H1 (cell line): Measurements from ENCODE around the gene GLTP. TPM values are rescaled to one million over a fixed set of nuclear protein-coding genes. Genes with fewer than 3 reads are reported as not detected.

ENCODE experiments used
- CTCF ChIA-PET: fragments of 300-600 bp; sonication (Branson Sonifier 250); formaldehyde crosslinking; loops from one replicate; lab custom pipeline; 2021; ENCODE audit not compliant: partially characterized antibody; lab: Charles Lee
- POLR2A ChIA-PET: fragments of 300-600 bp; sonication (Branson Sonifier 250); formaldehyde crosslinking; loops from one replicate; lab custom pipeline; 2021; ENCODE audit warnings: inconsistent platforms; ENCODE audit not compliant: partially characterized antibody; lab: Charles Lee
- DNase-seq, 2 experiments: peaks; one replicate each; pipeline versions ENCODE4 v3.0.0 to v3.0.0-alpha.2; 2010 to 2022; ENCODE audit warnings: low spot score in 2 of 2, low read depth in 1 of 2, mixed read lengths in 1 of 2
- FAIRE-seq: peaks from 2 replicates; lab custom pipeline; 2011; peaks lifted over from hg19 to GRCh38; lab: Jason Lieb, UNC
- H2AFZ ChIP-seq: 2 replicates; pipeline ENCODE4 v1.8.1; 2012; ENCODE audit warnings: low read length, inconsistent platforms
- H2AK5ac ChIP-seq: 2 replicates; pipeline ENCODE4 v1.6.1; 2013; ENCODE audit warnings: low read depth, low read length
- H2BK120ac ChIP-seq: replicated peaks from 2 replicates; pipeline ENCODE3; 2013; ENCODE audit warnings: low read depth, low read length, inconsistent platforms
- H2BK12ac ChIP-seq: 2 replicates; pipeline ENCODE4 v1.6.1; 2013; ENCODE audit warnings: low read depth, low read length
- H2BK15ac ChIP-seq: 2 replicates; pipeline ENCODE4 v1.6.1; 2013; ENCODE audit warnings: low read length
- H2BK20ac ChIP-seq: 2 replicates; pipeline ENCODE4 v1.6.1; 2013; ENCODE audit warnings: low read length
- H2BK5ac ChIP-seq: 2 replicates; pipeline ENCODE4 v1.6.1; 2013; ENCODE audit warnings: low read depth, low read length
- H3K14ac ChIP-seq: 2 replicates; pipeline ENCODE4 v1.6.1; 2013; ENCODE audit warnings: inconsistent platforms; ENCODE audit not compliant: insufficient read length
- H3K18ac ChIP-seq: 2 replicates; pipeline ENCODE4 v1.6.1; 2013; ENCODE audit warnings: low read length; ENCODE audit errors: extremely low read depth
- H3K23ac ChIP-seq: 2 replicates; pipeline ENCODE4 v1.6.1; 2013; ENCODE audit warnings: inconsistent platforms; ENCODE audit not compliant: insufficient read length
- H3K23me2 ChIP-seq: 2 replicates; pipeline ENCODE4 v1.6.1; 2013; ENCODE audit warnings: low read depth, low read length
- H3K27ac ChIP-seq: 2 replicates; pipeline ENCODE4 v1.6.1; 2011; ENCODE audit warnings: low read depth, low read length, inconsistent platforms
- H3K27me3 ChIP-seq, 4 experiments: replicated peaks in 1 of 4; 1 replicate in 1 of 4; 2 replicates in 3 of 4; pipeline versions ENCODE4 v1.6.1 to v1.8.1; 2011 to 2013; ENCODE audit warnings: low read length in 3 of 4, mild to moderate bottlenecking in 3 of 4, inconsistent platforms in 2 of 4, mixed read lengths in 2 of 4, moderate library complexity in 1 of 4; ENCODE audit not compliant: control insufficient read depth in 3 of 4, insufficient read depth in 3 of 4; ENCODE audit errors: extremely low read depth in 1 of 4
- H3K36me3 ChIP-seq, 4 experiments: 2 replicates each; pipeline versions ENCODE4 v1.6.1 to v1.8.1; 2011 to 2013; ENCODE audit warnings: mild to moderate bottlenecking in 4 of 4, low read length in 3 of 4, moderate library complexity in 2 of 4, control low read depth in 1 of 4, inconsistent platforms in 1 of 4; ENCODE audit not compliant: insufficient read depth in 4 of 4, control insufficient read depth in 2 of 4
- H3K4ac ChIP-seq: replicated peaks from 2 replicates; pipeline ENCODE3; 2013; ENCODE audit warnings: low read length, low read depth, mixed read lengths, inconsistent platforms; ENCODE audit not compliant: insufficient read length
- H3K4me1 ChIP-seq, 4 experiments: replicated peaks in 1 of 4; 1 replicate in 1 of 4; 2 replicates in 3 of 4; pipeline versions ENCODE4 v1.6.1 to v1.8.1; 2011 to 2013; ENCODE audit warnings: low read length in 3 of 4, inconsistent platforms in 2 of 4, mixed read lengths in 1 of 4; ENCODE audit not compliant: insufficient read depth in 4 of 4, control insufficient read depth in 3 of 4
- H3K4me2 ChIP-seq, 2 experiments: 2 replicates each; pipeline versions ENCODE4 v1.6.1 to v1.8.1; 2011 to 2013; ENCODE audit warnings: low read depth in 2 of 2, low read length in 2 of 2, control low read depth in 1 of 2, inconsistent platforms in 1 of 2, mild to moderate bottlenecking in 1 of 2; ENCODE audit not compliant: insufficient read depth in 1 of 2
- H3K4me3 ChIP-seq, 4 experiments: fragments of 200-600, 300-600 bp in 1 of 4; sonication (generic), shearing (Covaris generic), sonication (Bioruptor Twin) in 1 of 4; 2 replicates each; pipeline versions ENCODE4 v1.5.1 to v1.8.1; 2011 to 2016; ENCODE audit warnings: low read length in 4 of 4, low read depth in 3 of 4, control low read depth in 2 of 4, inconsistent platforms in 2 of 4, mild to moderate bottlenecking in 2 of 4, mixed read lengths in 1 of 4, moderate library complexity in 1 of 4; ENCODE audit not compliant: insufficient read depth in 2 of 4; ENCODE audit errors: extremely low read depth in 1 of 4
- H3K56ac ChIP-seq: replicated peaks from 2 replicates; pipeline ENCODE3; 2013; ENCODE audit warnings: low read depth, mild to moderate bottlenecking, mixed read lengths, low read length, inconsistent platforms; ENCODE audit not compliant: insufficient read length
- H3K79me1 ChIP-seq: 2 replicates; pipeline ENCODE4 v1.6.1; 2013; ENCODE audit warnings: low read depth, low read length, control low read depth
- H3K79me2 ChIP-seq, 2 experiments: 2 replicates each; pipeline versions ENCODE4 v1.6.1 to v1.8.1; 2012 to 2013; ENCODE audit warnings: low read length in 2 of 2, mild to moderate bottlenecking in 2 of 2, inconsistent platforms in 1 of 2; ENCODE audit not compliant: insufficient read depth in 2 of 2, control insufficient read depth in 1 of 2
- H3K9ac ChIP-seq, 4 experiments: replicated peaks in 1 of 4; 1 replicate in 1 of 4; 2 replicates in 3 of 4; pipeline versions ENCODE4 v1.6.1 to v1.8.1; 2011 to 2013; ENCODE audit warnings: low read depth in 3 of 4, low read length in 3 of 4, control low read depth in 2 of 4, mild to moderate bottlenecking in 2 of 4, moderate library complexity in 2 of 4, inconsistent platforms in 1 of 4; ENCODE audit errors: extremely low read depth in 1 of 4
- H3K9me3 ChIP-seq, 2 experiments: 2 replicates each; pipeline versions ENCODE4 v1.6.1 to v1.8.1; 2012 to 2013; ENCODE audit warnings: mild to moderate bottlenecking in 2 of 2, moderate library complexity in 2 of 2, control low read depth in 1 of 2, inconsistent platforms in 1 of 2, low read depth in 1 of 2, low read length in 1 of 2, mixed read lengths in 1 of 2; ENCODE audit not compliant: insufficient read depth in 2 of 2
- H4K20me1 ChIP-seq, 2 experiments: replicated peaks in 1 of 2; 2 replicates each; pipeline versions ENCODE3 to v1.8.1; 2011 to 2013; ENCODE audit warnings: inconsistent platforms in 2 of 2, low read length in 2 of 2, mild to moderate bottlenecking in 1 of 2; ENCODE audit not compliant: insufficient read depth in 2 of 2, control insufficient read depth in 1 of 2
- H4K5ac ChIP-seq: 2 replicates; pipeline ENCODE4 v1.6.1; 2013; ENCODE audit warnings: low read length, low read depth, mixed read lengths, inconsistent platforms; ENCODE audit not compliant: insufficient read length
- H4K8ac ChIP-seq: 2 replicates; pipeline ENCODE4 v1.8.0; 2013; ENCODE audit warnings: mild to moderate bottlenecking, moderate library complexity, low read length, inconsistent platforms; ENCODE audit not compliant: insufficient read depth; ENCODE audit errors: extremely low read depth
- H4K91ac ChIP-seq: replicated peaks from 2 replicates; pipeline ENCODE3; 2013; ENCODE audit warnings: low read length, mixed read lengths, inconsistent platforms; ENCODE audit not compliant: insufficient read length
- CBX8 ChIP-seq: fragments of 300-800, 300-1000 bp; sonication (generic); IDR thresholded peaks from 2 replicates; pipeline ENCODE4 v1.7.1; 2016; ENCODE audit warnings: low read depth, low read length, borderline replicate concordance
- FOSL1 ChIP-seq: IDR thresholded peaks from 2 replicates; pipeline ENCODE4 v1.6.1; 2011; ENCODE audit warnings: mild to moderate bottlenecking, low read depth, low read length, moderate library complexity; ENCODE audit not compliant: insufficient read depth
- KDM4A ChIP-seq: IDR thresholded peaks from one replicate; pipeline ENCODE4 v1.7.1; 2012; ENCODE audit warnings: low read depth, mild to moderate bottlenecking, moderate library complexity, low read length, inconsistent platforms; ENCODE audit not compliant: severe bottlenecking
- SIRT6 ChIP-seq: IDR thresholded peaks from one replicate; pipeline ENCODE4 v1.7.1; 2012; ENCODE audit warnings: low read length, inconsistent platforms
- SP4 ChIP-seq: IDR thresholded peaks from 2 replicates; pipeline ENCODE4 v1.6.1; 2012; ENCODE audit warnings: low read length, inconsistent platforms
- SRF ChIP-seq: IDR thresholded peaks from 2 replicates; pipeline ENCODE4 v1.6.1; 2011; ENCODE audit warnings: mild to moderate bottlenecking, low read depth, low read length, moderate library complexity
- WGBS, 2 experiments: shearing (Covaris generic) in 1 of 2; methylation state at CpG; one replicate each; pipeline versions ENCODE4 v1.1.6 to v1.1.7; 2013 to 2015; ENCODE audit warnings: low lambda C conversion rate in 2 of 2, mixed read lengths in 2 of 2, inconsistent platforms in 1 of 2, low coverage in 1 of 2, missing lambda C conversion rate in 1 of 2; ENCODE audit not compliant: insufficient replicate concordance in 2 of 2, insufficient coverage in 1 of 2, insufficient read length in 1 of 2; ENCODE audit errors: extremely low coverage in 1 of 2, missing lambda C conversion rate in 1 of 2; 5-methylcytosine and 5-hydroxymethylcytosine counted together
- polyA plus RNA-seq, 7 experiments: library from polyadenylated mRNA; depleted of rRNA in 3 of 7; stranded (reverse) in 5 of 7; unstranded in 2 of 7; fragments of >200 nt in 5 of 7; fragments of 200-250 nt in 2 of 7; gene quantifications; 1 replicate in 5 of 7; 2 replicates in 1 of 7; 4 replicates in 1 of 7; pipeline versions ENCODE4 v1.2.1 to v1.2.3, GENCODE V29; 2011 to 2013; ENCODE audit warnings: missing spikeins in 2 of 7, mixed read lengths in 2 of 7
- total RNA-seq: library from RNA; stranded (reverse); fragmentation: NEBNext Ultra II Directional; extraction: Animal tissue kit (Norgen Biotek cat#: 25700); gene quantifications from 2 replicates; pipeline ENCODE4 v1.2.1, GENCODE V29; 2021

GLTP gene
- total and polyA plus RNA-seq, 2 of the 8 experiments (the other 6 are each of a cell fraction or from before 2014, with no cell fraction given) = 9.8 to 26.1 TPM

DNA sequence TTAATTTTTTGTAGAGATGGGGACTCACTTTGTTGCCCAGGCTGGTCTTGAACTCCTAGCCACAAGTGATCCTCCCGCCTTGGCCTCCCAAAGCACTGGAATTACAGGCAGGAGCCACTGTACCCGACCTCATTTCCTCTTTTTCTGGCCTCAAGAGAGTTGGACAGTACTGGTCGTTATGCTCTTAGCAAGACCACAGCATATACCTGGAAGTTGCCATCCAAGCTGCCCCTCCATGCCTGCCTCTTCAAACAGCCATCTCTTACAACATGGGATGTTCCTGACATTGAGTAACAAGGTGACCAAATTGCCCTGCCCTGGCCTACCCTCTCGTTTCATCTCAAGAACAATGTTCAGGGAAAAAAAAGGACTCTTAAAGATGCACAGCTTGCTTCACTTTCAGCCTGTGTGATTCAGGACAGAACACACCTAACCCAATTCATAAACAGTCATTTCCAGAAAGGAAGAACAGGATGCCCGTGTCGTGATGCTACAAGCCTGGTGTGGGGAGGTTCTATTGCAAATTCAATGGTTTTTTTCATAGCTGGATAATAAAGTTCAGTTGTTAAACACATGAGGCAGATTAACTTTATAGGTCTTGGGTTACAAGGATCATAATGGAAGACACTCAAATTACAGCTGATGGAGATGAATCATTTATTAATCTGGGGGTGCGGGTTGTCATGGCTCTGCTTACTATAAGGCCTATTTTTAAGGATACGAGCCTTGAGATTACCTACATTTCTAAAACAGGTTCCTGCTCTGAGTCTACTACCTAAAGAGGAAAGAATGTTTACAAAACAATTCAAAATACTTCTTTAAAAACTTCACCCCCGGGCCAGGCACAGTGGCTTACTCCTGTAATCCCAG lies 11.9 kb downstream of the GLTP start:
- POLR2A ChIA-PET = no interaction called here
- Histone ChIP-seq H2BK5ac (no peak overlapping the region), H4K5ac (no peak overlapping the region), H3K4me1 (peaks cover 0 to 6% (median 4%) of the 10 kb centered on the region in 4 experiments; a peak in 4 of 7 replicates), H2AFZ (no peak overlapping the region), H3K9ac (no peak overlapping the region), H3K14ac (no peak overlapping the region), H2BK12ac (no peak overlapping the region), H4K20me1 (peaks cover 3 to 6% of the 10 kb centered on the region in 2 experiments), H3K36me3 (no peaks in the 10 kb centered on the region), H4K8ac (no peak overlapping the region), H3K56ac (no peak overlapping the region), H3K4me2 (no peak overlapping the region), H2AK5ac (0 out of 2 replicates have a peak overlapping the region, but pooled peaks have one; percentile 61), H3K23ac (no peak overlapping the region), H3K4ac (no peak overlapping the region), H3K23me2 (no peaks in the 10 kb centered on the region), H3K27ac (no peak overlapping the region), H3K79me2 (no peaks in the 10 kb centered on the region; a peak in 2 of 4 replicates), H3K79me1 (peaks cover 5% of the 10 kb centered on the region), H3K9me3 (no peaks in the 10 kb centered on the region), H2BK20ac (no peak overlapping the region), H3K27me3 (no peaks in the 10 kb centered on the region), H3K18ac (no peak overlapping the region), H3K4me3 (no peak overlapping the region), H2BK120ac (no peak overlapping the region), H4K91ac (no peak overlapping the region), H2BK15ac (no peak overlapping the region)
- CTCF ChIA-PET = interaction anchor here (0.6 to 7.1 kb wide), 2 partner anchors 16 to 163 kb away, joined by 3 to 86 read pairs; no protein-coding TSS in a partner anchor
- no peak for DNase-seq
- 94% methylated on average over 9 of the region's 9 CpGs; no CpG with 5 or more reads in 1 of the 2 experiments for WGBS, 2 experiments
- TF ChIP-seq FOSL1 (no peak), SRF (no peak), SIRT6 (no peak), KDM4A (no peak), CBX8 (no peak), SP4 (no peak)
- no peak for FAIRE-seq
